Dermis blood vessel endothelial cell (primary cell): ENCODE data around the gene RIOK1. TPM values are rescaled to one million over a fixed set of nuclear protein-coding genes. Genes with fewer than 3 reads are reported as not detected.
"Not testable (repeated sequence)": the region's sequence is repeated elsewhere in the genome, so short reads cannot be mapped to it uniquely, and the experiment has no call there.

ENCODE experiments used
- DNase-seq: peaks from one replicate; pipeline ENCODE4 v3.0.0; 2010
- total RNA-seq: library from RNA; depleted of rRNA; stranded (reverse); fragments of >200 nt; gene quantifications from 2 replicates; pipeline ENCODE4 v1.2.3, GENCODE V29; 2014

The RIOK1 gene
- 15.6 and 19.9 TPM in 2 replicates for total RNA-seq

DNA sequence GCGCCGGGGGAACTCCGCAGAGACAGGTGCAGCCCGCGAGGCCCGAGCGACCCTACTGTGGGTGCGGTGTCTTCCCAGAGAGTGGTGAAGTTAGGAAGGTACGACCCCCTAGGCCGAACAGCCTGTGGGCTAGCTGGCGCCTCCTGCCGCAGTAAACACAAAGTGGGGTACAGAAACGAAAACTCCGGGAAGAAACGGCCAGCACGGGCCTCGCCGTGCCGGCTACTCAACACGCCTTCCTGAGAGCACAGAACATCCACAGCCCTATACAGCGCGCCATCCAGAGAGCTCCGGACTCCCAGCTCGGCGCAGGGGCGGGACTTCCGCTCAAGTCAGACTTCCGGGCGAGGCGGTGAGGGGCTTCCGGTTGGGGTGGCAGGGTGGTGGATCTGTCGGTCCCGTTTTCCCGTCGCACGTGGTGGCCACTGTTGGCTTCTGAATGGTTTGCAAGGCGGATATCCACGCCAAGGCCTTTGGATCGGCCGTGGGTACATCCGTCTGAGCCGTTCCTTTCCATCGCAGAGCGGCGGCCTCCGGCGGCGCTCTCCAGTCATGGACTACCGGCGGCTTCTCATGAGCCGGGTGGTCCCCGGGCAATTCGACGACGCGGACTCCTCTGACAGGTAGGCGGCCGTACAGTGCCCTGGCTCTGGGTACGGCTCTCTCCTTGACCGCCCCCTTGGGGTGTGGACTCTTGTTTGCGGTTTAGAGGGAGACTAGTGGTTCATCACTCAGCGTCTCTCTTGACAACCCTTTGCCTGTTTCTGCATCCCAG is at the start of gene RIOK1, which contains the start of gene CAGE1:
TSS of gene RIOK1 (plus strand) at position 358 of the 775 bp plus-strand sequence. CDS start at position 553, 195 bp downstream.
TSS of gene CAGE1 (minus strand) at position 292 of the 775 bp plus-strand sequence. CDS start 2,569 bp downstream, outside the sequence.
- DNase-seq: peak; percentile 97

DNA sequence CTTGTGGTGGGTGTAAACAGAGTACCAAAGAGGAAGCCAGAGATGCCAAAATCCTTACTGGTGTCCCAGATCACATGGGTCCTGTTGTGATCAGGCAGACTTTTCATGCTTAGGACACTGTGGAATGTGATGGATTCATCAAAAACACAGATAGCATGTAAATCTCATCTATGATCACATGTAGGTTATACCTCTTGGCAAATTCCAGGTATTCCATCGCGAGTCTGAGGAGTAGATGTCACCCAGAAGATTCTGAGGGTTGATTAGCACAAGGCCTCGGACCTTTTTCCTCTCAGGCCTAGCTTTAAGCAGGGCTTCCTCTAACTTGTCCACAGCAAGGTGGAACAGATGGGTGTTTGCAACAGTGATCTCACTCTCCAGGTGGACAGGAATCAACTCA is 48.3 kb upstream of the RIOK1 start:
- no peak for DNase-seq

DNA sequence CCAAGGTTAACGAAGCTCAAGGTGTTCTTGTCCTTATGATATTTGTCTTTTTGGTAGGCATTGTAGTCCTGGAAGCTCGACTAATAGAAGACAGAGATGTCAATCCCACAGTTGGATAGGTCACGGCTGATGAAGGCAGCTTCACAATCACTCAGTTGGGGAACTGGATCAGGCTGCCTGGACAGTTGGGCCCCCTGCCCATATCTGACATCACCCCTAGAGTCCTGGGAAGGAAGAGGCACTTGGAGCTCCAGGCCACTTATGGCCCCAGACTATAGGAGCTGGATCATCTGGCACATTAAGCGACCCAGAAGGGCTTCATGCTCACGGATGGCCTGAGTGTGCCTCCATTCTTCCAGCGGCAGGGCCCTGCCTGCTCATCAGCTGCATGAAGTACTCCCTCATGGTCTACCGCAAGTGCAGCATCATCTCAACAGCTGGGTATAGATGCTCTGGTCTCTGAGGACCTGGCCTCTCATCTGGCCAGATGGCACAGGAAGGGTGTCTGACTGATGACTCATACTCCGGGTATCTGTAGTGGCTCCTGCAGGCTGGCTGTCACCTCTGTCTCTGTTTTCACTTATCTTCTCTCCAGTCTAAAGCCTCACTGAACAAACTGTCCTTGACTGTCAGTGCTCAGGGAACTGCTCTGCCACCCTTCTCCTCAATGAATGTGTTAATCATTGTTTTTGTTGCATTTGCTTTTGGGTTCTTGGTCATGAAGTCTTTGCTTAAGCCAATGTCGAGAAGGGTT is 47.4 kb upstream of the RIOK1 start:
- no peak for DNase-seq

DNA sequence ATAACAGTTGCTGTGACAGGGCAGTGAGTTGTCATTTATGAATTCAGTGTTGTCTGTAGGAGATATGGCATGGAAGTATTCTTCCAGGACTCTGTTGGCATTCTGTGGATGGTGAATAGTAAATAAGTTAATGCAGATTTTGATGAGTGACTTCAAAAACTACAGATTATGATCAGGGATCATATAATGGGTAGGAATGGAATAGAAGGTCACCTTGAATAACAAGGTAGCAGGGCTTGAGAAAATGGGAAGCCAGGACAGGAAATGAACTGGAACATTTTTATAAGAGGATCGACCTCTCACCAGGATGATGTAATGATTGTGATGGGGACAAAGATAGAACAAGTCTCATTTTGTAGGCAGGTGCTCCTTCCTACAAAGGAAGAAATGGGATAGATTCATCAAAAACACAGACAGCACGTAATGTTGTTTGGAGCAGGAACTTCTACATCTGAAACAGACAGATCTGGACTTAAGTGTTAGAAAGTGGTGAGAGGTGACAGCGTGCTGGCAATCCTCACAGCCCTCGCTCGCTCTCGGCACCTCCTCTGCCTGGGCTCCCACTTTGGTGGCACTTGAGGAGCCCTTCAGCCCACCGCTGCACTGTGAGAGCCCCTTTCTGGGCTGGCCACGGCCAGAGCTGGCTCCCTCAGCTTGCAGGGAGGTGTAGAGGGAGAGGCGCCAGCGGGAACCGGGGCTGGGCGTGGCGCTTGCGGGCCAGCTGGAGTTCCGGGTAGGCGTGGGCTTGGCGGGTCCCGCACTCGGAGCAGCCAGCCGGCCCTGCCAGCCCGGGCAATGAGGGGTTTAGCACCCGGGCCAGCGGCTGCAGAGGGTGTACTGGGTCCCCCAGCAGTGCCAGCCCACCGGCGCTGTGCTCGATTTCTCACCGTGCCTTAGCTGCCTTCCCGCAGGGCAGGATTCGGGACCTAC is 45.8 kb upstream of the RIOK1 start:
- no peak for DNase-seq

DNA sequence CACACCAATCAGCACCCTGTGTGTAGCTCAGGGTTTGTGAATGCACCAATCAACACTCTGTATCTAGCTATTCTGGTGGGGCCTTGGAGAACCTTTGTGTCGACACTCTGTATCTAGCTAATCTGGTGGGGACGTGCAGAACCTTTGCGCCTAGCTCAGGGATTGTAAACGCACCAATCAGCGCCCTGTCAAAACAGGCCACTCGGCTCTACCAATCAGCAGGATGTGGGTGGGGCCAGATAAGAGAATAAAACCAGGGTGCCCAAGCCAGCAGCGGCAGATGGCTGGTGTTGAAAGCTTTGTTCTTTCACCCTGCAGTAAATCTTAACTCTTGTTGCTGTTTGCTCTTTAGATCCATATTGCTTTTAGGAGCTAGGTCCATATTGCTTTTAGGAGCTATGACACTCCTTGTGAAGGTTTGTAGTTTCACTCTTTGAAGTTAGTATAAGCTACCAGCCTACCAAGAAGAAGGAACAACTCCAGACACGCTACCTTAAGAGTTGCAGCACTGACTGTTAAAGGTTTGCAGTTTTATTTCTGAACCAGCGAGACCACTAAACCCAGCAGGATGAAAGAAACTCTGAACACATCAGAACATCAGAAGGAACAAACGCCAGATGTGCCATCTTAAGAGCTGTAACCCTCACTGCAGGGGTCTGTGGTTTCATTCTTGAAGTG is 44.7 kb upstream of the RIOK1 start:
- not testable (repeated sequence) for DNase-seq

DNA sequence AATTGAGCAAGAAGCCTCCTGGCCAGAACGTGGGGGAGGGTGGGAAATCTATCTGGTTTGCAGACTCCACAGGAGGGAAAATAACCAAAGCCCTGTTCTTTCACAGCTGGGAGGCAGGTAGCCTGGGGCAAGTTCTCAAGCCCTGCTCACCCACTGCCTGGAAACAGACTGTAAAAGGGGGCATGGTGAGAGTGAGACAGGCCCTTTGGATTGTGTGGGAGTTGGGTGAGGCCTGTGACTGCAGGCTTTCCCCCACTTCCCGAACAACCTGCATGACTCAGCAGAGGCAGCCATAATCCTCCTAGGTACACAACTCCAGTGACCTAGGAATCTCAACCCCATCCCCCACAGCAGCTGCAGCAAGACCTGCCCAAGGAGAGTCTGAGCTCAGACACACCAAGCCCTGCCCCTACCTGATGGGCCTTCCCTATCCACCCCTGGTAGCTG is 42.0 kb upstream of the RIOK1 start:
- not testable (repeated sequence) for DNase-seq

DNA sequence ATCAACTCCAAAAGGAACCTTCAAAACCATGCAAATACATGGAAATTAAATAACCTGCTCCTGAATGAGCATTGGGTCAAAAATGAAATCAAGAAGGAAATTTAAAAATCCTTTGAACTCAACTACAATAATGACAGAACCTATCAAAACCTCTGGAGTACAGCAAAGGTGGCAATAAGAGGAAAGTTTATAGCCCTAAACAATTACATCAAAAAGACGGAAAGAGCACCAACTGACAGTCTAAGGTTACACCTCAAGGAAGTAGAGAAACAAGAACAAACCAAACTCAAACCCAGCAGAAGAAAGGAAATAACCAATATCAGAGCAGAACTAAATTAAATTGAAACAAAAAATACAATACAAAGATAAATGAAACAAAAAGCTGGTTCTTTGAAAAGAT is 39.0 kb upstream of the RIOK1 start:
- DNase-seq: not testable (repeated sequence)

DNA sequence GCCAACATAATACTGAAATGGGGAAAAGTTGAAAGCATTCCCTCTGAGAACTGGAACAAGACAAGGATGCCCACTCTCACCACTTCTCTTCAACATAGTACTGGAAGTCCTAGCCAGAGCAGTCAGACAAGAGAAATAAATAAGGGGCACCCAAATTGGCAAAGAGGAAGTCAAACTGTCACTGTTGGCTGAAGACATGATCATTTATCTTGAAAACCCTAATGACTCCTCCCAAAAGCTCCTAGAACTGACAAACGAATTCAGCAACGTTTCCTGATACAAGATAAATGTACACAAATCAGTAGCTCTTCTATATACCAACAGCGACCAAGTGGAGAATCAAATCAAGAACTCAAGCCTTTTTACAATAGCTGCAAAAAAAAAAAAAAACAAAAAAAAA is 37.7 kb upstream of the RIOK1 start:
- not testable (repeated sequence) for DNase-seq

DNA sequence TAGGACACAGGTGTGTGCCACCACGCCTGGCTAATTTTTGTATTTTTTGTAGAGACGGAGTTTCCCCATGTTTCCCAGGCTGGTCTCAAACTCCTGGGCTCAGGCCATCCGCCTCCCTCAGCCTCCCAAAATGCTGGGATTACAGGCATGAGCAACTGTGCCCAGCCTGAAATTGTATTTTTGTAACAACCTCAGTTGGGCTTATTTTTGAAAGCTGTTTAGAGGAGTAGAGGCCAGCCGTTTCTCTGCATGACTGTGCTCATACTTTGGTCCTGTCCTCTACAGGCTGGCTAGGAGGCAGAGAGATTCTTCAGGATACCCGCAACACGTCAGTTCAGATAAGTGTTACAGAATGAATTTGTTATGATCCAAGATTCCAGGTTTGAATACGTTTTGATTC is 22.2 kb upstream of the RIOK1 start:
- DNase-seq: no peak

DNA sequence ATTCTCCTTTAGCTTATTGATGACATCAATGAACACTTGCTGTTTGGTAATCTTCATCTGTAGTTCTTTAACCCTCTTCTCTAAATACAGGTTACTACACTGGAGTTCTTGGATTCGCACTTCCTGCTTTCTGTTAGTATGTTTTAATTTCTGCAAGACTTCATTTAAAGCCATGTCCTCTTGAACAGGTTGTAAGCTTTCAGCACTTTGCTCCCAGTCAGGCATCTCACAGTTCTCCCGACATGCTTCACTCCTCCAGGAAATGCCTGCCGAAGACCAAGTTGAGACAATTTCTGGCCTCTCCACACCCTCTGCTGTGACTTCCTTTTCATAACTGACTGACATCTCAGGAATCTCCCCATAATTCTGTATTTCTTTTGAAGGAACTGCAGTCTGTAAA is 15.9 kb upstream of the RIOK1 start:
- peak; percentile 11 for DNase-seq

DNA sequence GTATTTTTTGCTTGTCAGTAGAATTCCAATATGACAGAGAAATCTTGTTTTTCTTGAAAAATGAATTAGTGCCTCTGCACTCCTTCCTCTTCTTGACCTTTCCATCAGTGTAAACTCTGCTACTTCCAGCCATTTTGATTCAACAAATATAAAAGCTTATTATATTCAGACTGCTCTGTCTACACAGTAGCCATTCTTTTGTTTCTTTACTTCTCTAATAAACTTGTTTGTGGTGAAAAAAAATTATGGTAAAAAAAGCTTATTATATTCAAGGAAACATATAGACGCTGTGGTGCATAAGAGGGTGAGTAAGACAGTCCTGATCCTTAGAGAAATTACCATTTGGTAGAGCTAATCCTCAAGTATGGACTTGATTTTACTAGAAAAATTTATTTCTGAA is 11.6 kb upstream of the RIOK1 start:
- no peak for DNase-seq

DNA sequence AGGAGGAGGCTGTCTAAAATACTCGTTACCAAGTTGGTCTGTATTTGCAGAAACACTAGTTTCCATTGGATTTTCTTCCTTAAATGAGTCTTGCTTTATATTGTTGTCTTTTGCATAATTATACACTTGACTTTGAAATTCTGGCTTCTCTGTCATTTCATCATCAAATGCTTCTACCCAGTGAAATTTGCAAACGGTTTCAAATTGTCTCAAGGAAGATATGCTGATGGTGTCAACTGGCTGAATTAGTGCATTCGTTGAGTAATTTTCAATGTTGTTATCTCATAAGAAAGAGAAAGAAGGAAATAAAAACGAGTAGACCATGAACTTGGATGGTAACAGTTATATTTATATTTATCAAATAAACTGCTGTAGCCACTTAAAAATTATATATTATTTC is 10.9 kb upstream of the RIOK1 start:
- DNase-seq: no peak

DNA sequence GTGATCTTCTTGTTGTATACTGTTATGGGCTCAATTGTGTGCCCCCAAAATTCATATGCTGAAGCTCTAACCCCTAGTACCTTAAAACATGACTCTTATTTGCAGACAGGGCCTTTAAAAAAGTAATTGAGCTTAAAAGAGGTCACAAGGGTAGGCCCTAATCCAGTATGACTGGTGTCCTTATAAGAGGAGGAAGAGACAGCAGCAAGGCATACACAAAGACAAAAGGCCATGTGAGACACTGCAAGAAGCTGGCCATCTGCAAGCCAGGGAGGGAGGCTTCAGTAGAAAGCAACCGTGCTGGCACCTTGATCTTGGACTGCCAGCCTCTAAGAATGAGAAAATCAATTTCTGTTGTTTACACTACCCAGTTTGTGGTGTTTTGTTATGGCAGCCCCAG is 8.5 kb upstream of the RIOK1 start:
- no peak for DNase-seq

DNA sequence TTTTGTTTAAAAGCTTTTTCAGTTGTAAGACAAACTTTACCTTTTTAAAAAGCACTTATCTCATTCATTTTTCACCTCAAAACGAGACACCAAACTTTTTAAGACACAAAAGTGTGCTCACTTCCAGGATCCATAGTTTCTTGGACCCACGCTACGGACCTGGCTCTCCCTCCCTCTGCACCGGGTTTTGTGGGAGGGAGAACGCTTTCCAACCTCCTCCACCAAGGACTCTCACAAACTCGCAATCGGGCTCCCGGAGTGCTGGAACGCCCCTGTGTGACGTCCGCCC is 502 bp upstream of the RIOK1 start:
- DNase-seq: no peak

DNA sequence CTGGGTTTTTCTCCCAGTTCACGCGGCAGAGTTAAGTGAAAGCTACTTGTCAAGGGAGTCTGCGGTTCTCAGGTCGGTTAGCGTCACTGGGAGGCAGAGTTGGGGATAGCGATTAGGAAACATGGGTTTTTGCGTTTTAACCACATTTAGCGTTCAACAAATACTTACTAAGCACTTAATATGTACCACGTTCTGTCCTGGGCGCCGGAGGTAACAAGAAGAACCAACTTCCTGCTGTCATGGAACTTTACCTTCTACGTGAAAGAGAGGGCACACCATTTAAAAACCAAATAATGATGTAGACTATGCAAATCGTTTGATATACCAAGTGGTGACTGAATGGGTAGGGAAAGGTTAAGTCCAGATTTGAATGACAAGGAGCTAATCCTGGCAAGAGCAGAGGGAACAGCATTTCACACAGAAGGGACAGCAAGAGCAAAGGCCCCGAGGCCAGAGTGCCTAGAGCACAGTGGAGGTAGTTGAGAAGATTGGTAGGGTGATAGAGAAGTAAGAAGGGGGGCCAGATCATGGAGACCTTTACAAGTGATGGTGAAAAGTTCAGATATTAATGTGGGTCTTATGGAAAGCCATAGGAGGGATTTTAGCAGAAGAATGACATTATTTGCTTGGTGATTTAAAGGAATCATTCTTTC is 744 bp downstream of the RIOK1 start:
- DNase-seq: no peak

DNA sequence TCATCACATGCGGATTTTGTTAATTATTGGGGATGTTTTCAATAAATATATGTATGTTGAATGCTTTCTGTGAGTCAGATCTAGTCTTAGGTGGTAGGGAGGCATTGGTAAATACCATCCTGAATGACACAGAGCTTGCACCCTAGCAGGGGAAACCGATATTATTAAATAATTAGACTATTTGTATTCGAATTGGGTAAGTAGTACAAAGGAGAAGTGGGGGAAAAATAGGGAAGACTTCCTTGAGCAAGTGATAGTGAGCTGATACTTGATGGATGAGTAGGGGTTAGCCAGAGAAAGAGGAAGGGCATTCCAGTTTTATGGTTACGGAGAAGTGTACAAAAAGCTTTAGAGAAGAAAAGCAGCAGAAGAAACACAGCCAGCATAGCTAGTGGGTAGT is 1.5 kb downstream of the RIOK1 start:
- no peak for DNase-seq

DNA sequence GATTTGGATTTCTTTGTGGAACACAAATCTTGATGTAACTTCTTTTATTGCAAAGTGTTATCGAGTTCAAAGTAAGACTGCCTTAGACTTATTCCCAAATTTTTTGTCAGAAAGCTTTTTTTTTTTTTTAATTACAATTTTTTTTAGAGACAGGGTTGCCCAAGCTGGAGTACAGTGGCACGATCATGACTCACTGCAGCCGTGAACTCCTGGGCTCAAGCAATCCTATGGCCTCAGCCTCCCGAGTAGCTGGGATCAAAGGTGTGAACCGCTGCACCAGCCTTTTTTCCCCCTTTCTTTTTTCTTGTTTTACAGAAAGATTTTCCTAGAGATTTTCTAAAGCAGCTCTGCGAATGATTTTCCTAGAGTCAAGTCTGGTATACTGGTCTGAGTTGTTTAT is 2.8 kb downstream of the RIOK1 start:
- DNase-seq: no peak

DNA sequence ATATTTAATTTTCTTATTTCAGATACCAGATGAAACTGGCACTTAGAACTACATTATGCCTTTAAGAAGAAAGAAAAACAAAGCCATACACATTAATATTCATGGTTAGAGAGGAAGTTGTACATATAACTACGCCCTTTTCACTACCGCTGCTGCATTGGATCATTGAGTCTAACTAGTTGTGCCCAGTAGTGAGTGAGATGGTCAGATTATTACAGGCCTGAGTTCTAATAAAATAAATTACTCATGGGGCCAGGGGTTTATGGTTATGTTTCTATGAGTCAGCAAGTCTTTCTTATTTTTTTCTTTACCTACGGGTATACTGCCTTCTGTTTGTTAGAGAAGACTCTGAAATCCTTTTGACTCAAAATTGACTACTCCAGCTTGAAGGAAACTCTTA is 11.5 kb downstream of the RIOK1 start:
- DNase-seq: no peak

DNA sequence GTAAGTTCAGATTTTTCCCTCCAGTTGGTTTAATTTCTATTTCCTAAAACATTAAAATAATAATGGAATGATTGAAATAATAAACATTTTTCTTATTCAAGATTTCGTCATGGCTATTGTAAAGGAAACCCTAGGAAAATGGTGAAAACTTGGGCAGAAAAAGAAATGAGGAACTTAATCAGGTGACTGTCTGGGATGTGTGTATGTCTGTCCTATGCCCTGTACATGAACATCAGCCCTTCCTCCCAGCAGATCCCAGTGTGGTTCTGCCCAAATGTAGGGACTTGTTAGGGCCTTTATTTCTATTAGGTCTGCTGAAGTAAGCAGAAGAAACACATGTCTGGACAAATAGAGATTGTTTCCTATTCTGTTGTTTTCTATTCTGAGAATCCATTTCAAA is 13.1 kb downstream of the RIOK1 start:
- no peak for DNase-seq

DNA sequence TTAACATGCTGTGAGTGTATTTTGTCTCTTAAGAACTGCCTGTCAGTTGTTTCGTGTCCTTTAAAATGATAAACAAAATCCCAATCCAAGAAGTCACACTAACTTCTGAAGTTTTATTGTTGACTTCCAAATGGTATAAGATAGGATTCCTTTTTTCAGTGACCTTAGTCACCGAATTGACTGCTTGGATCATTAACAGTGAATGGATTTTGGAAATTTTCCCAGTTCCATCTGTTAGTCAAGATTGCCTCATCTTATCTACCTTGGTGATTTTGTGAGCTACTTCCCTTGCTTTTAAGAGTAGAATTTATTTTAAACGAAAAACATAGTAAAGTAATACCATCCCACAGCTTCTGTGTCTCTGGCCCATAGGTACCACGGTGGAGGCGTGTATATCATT is 14.9 kb downstream of the RIOK1 start:
- DNase-seq: no peak

DNA sequence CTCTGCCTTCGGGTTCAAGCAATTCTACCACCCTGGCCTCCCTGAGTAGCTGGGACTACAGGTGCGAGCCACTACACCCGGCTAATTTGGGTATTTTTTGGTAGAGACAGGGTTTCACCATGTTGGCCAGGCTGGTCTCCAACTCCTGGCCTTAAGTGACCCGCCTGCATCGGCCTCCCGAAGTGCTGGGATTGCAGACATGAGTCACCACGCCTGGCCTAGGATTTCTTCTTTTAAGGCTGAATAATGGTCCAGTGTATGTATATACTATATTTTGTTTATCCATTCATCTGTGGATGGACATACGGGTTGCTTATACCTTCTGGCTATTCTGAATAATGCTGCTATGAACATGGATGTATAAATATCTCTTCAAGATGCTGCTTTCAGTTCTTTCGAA is 17.1 kb downstream of the RIOK1 start:
- DNase-seq: no peak

DNA sequence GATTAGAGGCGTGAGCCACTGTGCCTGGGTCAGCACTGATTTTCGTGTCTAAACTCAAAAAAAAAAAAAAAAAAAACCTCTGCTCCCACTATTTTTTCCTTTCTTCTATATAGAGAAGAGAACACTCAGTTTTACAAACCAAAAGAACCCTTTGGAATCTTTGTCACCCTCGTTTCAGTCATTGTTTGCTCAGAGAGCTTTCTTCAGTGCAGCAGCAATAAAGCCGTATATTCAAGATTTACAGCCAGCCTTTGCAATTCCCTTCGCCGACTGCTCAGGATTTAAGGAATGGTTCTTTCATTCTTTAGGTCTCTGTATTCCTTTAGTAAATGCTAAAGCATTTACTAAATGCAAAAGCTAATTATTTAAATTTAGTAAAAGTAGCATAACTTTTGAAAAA is 20.1 kb downstream of the RIOK1 start:
- no peak for DNase-seq
